HG02763 (cell line): Measurements from ENCODE around the gene ZNF248.

Source experiments
- ATAC-seq: cut with Tn5 transposase; IDR thresholded peaks from one replicate; pipeline ENCODE4 v1.9.1; 2021; ENCODE audit warnings: mild to moderate bottlenecking, moderate library complexity; ENCODE audit not compliant: unreplicated experiment

The ZNF248 gene

DNA sequence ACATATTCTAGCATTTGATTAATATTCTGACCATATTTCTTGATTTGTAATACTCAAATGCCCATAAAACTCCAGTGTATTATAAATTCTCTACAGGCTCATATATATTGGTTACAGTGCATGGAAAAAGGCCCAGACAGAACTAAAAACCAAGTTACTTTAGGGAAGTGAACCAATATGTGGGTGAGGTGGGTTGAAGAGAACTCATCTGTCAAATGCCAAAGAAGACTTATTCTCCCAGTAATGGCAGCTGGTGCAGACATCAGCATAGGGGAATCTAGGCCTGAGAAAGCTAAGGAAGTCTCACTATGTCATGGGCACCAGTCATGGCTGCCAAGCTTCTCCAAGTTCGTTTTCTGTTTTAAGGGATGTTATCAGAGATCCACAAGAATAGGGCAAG, 30.6 kb downstream of the ZNF248 start:
- ATAC-seq = no peak

DNA sequence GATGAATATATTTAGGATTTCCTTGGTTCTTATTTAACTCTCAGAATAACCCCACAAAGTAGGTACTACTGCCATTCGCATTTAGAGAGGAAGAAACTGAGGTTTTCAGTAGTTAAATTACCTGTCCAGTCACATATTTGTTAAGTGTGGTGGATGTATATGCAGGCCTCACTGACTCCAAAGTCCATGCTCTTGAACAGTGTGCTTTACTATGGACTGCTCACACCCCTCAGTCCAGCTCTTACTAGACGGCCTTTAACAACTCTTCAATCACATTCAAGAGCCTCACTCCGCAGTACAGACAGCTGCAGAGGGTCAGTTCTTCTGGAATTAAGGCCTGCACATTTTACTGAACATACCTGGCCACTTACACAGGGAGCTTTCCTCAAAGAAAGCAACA, 36.2 kb downstream of the ZNF248 start:
- no peak for ATAC-seq

DNA sequence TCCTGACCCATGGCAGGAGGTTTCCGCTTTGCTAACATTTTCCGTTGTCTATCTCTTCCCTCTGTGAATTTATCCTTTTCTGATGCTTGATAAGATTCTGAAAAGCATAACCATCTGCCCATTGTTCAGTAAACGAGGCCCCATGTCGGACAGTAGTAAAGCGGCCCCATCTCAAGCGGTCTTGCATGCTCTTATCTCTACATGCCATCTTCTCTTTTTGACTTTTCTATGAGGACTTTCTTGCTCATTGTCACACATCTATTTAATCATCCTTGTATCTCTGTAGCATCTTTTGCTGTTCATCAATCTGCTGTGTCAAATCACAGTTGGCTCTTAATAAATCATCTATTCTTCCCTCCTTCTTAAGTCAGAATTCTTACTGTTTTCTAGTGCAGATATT, 37.6 kb downstream of the ZNF248 start:
- no peak for ATAC-seq

DNA sequence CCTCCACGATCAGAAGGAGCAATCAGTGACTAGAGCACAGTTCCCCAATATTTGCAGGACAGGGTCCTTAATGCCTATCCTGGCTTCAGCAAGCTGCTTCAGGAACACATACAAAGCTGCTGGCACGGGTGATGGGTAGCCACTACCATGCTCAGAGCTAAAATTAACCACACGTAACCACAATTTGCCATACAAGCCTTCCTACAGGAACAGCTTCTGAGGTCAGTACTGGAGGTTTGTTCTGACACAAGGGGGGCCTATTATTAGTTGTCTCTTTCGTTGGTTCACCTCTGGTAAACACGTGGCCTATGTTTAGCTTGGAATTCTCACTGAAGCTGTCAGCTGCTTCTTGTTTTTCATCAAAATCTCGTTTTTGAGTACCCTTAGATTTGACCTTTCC, 41.1 kb downstream of the ZNF248 start:
- no peak for ATAC-seq

DNA sequence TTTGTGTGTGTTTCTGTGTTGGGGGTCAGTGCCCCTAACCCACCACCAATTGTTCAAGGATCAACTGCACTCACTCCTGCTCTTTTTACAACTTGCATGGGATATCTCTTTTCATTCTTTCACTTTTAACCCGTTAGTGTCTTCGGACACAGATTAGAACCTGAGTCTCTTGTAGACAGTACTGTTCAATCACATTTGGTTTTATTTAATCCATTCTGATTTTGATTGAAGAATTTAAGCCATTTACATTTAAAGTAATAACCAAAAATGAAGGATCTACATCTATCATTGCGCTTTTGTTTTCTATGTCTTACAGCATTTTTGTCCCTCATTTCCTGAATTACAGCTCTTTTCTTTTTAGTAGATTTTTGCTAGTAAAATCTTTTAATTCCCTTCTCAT, 43.6 kb downstream of the ZNF248 start:
- ATAC-seq = no peak

DNA sequence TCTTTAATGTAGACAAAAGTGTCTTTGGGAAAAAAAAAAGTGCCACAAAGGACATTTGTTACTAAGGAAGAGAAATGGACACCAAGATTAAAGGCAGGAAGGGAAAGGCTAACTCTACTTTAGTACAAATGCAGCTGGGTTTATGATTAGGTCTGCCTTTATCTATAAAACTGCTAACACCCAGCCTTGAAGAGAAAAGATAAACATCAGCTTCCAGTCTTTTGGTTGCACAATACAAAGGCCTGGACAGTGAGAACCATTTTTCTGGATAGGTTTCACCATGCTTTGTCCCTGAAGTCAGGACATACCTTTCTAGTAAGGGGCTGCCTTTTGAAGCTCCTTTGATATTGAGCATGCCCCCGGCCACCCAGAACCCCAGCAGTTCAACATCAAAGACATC, 45.1 kb downstream of the ZNF248 start:
- ATAC-seq = no peak

DNA sequence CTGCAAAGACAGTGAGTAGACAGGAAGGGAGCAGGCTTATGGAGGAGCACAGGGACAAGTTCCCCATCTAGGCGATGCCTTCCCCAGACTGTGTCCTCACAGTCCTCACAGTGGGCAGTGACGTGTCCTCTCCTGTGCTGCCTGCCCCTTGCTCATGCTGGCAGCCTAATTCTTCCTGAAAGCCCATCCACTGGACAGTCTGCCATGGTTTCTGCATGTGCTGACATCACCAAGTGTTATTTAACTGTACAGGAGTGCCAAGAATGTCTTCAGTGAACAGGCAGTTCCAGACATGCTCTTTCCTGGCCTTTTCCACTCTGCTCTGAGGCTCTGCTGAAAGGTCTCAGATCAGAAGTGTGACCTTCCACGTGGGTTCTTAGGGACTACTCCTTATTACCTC, 54.1 kb downstream of the ZNF248 start:
- no peak for ATAC-seq

DNA sequence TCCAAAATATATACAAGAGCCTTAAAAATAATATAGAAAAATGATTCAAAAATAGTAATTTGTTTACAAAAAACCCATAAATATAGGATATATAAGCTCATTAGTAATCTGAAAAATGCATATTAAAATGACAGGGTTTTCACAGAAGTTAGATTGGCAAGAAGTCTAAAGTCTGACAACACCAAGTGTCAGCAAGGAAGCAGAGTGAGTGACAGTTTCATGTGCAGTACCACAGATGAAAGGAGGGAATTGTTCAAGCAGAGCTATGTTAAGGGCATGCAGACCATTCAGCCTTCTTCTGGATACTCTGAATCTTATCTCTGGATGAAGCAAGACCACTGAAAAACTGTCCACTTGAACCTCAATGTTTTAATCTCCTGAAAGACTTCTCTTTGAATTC, 55.9 kb downstream of the ZNF248 start:
- no peak for ATAC-seq

DNA sequence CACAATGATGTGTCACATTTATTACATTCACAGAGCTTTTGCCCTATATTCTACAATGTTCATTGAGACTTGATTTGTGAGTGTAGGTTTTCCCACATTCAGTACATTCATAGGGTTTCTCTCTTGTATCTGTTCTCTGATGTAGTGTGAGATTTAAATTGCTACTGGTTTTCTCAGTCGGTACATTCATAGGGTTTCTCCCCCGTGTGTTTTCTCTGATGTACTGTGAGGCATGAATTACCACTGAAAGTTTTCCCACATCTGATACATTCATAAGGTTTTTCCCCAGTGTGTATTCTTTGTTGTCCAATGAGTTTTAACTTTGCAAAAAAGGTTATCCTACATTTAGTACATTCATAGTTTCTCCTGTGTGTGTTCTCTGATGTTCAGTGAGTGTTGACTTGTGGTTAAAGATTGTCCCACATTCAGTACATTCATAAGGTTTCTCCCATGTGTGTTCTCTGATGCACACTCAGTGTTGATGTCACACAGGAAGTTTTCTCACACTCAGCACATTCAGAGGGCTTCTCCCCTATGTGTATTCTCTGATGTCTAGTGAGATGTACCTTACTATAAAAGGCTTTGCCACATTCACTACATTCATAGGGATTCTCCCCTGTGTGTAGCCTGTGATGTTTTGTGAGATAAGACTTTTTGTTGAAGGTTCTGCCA, 63.0 kb downstream of the ZNF248 start:
- ATAC-seq = no peak

DNA sequence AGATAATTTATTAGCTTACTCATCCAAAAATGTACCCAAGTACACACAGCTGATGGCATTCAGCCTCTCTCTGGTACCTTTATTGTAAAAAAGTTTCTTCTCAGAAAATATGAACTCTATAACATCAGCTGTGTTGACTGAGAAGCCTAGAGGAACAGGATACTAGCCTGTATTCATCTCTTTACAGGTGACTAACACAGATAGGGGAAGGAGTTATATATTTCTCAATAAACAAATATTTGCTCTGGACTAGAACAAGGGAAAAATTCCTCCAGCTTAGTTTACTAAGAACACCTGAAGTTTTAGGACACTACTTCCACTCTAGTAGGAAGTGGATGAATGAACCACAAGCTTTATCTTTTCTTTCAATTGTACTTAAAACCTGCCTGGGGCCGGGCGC, 67.8 kb downstream of the ZNF248 start:
- no peak for ATAC-seq

DNA sequence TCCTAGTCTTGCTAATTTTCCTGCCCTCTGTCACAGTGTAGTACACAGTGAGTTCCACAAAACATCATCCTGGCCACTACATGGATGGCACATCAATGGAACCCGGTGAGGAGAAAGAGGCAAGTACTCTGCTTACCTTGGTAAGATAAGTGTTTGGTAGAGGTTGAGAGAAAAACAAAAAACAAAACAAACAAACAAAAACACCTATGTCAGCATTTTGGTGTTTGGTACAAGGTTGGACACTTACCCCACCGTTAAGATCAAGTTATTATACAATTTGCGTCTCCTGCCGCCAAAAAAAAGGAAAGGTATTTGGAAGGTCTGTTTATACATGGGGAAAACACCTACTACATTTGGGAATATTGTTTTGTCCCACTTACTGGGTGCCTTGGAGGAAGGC, 72.7 kb downstream of the ZNF248 start:
- ATAC-seq = no peak

DNA sequence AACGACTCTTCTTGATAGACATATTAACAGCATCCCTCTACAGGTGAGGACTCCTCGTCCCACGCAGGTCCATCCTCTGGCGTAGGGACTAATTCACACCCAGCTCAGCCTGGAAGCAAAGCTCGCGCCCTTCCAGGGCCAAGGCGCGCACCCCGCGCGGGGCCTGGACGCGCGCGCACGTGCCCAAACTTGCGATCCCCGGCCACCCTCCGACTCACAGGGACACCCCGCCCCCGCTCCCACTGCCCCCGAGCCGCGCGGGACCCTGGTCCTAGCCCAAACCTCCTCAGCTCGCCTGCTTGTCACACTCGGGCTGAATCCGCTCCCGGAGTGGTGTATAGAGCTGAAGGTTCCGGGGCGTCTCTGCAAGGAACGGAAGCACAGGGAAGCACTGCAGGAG, 76.9 kb downstream of the ZNF248 start:
- no peak for ATAC-seq

DNA sequence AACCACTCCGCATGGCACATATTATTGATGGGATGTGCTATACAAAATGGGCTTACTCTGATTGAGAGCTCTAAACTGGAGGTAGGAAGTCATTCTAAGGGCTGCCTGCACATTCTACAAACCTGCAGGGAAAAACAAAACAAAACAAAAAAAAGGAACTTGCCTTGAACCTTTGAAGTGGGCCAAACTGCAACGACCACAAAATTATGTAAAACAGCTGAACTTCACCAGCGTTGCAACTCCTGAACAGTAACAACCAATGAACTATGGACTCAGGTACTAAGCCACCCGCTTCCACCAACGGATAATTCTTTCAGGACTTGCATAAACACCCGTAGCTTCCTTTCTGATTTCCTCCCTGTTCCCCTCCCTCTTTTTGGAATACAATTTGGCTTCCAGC, 80.4 kb downstream of the ZNF248 start:
- no peak for ATAC-seq

DNA sequence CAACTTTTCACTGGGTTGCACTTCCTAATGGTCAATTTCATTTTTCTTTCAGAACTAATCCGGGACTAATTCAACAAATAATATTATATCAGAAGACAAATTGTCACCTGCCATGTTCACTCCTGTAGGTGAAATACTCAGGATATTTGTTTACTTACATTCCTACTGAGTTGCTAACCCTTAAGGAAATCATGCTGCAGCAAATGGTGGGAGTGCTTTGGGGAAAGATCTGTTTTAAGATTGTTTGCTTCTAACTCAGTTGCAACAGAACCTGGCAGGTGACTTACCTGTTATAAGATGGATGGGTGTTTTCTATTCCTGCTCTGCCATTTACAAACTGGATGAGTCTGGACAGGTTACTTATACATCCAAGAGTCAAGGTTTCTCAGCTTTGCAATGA, 81.8 kb downstream of the ZNF248 start:
- ATAC-seq = no peak

DNA sequence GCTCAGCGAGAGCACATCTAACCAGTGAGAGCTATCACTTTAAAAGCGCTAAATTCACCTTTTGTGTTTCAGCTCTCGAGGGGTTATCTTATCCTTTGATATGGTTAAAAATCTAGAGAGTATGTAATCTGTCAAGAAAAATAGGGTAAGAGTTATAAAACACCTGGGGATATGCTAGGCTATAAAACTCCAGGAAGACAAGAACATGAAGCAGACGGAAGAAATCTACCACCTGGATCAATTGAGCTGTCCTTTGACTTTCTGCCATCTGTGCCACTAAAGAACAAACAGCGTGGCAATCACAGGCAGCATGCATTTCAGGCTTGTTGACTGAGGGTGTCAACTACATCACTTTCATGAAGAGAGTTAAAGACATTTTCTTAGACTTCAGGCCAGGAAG, 83.1 kb downstream of the ZNF248 start:
- ATAC-seq = no peak

DNA sequence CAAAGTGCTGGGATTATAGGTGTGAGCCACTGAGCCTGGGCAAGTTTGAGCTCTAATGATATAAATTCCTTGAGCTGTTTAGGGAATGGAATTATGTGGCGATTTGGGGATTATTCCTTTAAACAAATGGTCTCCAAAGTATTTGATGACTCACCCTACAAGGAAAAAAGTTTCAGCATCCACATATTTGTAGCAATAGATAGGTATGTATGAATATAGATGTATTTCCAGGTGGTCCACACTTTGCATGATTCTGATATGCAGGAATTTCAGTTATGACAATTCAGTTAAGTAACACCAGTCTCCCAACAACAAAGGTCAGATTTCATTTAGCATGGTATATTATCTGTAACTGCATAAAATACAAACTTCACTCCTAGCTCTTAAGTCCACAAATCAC, 92.2 kb downstream of the ZNF248 start:
- no peak for ATAC-seq

DNA sequence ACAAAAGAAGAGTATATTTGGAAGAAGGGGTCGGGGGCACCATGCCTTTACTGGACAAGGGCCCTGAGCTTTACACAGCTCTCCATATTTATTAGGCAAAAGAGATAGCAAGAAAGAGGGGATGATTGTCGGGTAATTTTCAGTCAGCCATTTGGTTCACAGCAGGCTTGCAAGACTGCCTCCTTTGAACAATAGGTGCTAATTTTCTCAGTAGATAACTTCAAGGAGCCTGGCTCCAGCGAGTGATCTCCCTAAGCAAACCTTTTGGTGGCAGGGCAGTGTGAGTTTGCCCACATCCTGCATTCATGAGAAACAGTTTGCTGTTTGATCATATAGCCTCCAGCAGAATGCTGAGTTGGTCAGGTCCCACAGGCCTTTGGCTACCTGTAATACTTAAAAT, 94.3 kb downstream of the ZNF248 start:
- no peak for ATAC-seq

DNA sequence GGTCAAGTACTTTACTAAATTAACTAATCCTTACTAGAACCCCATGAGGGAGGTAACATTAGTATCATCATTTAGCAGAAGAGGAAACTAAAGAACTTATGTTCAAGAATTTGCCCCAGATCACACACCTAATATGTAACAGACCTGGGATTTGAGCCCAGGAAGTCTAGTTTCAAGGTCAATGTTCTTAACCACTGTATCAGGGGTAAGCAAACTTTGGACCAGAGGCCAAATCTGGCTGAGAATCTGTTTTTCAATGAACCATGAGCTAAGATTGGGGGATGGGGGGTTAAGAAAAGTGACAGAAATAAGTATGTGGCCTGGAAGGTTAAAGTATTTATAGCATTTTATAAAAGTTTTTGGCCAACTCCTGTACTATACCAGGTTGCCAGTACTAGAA, 95.1 kb downstream of the ZNF248 start:
- ATAC-seq = no peak

DNA sequence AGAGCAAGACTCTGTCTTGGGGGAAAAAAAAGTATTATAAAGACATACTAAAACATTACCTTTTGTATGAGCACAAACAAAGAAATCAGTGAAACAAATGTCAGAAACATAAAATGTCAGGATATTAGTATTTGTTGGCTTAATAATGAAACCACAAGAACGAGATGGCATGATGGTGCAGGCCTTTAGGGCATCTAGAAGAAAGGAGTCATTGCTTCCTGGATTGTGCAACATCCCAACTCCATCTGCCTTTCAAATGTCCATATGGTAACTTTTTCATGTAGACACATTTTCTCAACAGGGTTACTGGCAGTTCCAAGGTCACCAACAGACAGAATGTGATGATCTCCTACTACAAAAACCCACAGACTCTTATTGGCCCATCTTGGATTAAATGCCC, 96.6 kb downstream of the ZNF248 start:
- ATAC-seq = no peak

DNA sequence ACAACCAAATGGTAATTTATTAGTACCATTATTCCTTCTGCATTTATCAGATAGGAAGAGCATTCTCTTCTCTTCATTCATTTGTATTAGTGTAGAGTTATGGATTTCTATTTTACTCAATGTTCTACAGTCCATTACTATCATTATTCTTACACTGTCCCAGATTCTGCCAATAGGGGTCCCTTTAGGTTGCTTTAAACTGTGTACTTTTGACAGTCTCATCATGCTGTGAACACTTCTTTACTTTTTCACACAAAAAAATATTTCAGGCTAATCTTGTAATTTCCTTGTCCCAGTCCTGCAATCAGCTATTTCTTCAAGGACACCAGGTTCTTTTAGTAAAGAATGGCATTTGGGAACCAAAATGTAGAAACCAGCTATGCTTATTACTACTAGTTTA, 99.3 kb downstream of the ZNF248 start:
- ATAC-seq = no peak

DNA sequence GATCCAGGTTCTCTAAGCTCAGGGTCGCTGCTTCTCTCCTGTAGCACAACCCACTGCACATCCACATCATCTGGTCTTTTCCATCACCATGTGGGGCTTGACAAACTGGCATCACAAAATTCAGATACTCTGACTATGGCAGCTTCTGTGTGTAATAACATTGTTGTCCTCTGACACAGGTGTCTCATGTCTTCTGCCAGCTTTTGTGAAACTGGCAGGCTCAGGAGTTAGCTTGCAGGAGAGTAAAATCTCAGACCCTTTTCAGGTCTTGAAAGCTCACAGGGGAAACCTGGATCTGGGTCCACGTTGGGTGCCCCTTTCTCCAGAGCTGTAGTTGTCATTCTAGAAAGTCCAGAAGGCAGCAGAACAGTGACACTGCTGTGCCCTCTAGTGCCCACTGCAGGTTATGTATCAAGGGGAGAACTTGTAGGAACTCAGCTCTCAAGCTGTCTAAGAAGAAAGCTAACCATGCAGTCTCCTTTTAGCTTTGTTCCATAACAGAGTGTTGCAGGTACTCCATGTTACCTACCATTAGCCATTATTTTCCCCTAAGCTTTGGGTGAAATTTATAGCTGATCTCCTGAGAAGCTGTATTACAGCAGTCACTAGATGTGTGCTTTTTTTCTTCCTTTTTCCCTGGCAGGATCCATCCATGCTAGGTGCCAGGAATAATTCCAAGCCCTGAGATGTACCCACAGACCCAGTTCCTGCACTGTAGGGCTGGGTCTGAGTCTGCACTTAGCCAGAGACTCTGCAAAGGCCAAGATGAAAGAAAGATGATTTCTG, 102.7 kb downstream of the ZNF248 start:
- ATAC-seq = peak; percentile 47

DNA sequence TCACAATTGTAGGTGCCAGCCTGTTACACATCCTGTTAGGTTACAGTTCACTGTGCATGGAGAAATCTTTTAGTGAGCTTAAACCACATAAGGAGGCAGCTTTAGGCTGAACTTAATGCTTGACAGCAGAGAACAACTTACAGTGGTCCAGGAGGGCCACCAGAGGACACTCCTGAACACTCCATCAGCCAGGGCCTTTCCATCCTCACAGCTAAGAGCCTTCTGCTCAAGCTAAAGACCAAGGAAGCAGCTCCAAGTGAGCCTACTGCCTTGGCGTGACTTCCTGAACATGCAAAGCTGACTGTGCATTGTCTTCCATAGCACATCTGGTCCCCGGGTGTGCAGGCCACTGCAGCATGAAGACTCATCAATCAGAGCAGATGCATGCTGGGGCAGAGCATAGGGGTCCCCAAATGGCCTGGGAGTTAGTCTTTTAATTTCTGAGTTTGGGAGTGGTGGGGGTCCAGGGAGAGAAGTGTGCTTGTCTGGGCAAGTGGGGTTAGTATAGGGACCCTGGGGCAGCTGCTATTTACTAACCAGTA, 105.0 kb downstream of the ZNF248 start:
- ATAC-seq = no peak

DNA sequence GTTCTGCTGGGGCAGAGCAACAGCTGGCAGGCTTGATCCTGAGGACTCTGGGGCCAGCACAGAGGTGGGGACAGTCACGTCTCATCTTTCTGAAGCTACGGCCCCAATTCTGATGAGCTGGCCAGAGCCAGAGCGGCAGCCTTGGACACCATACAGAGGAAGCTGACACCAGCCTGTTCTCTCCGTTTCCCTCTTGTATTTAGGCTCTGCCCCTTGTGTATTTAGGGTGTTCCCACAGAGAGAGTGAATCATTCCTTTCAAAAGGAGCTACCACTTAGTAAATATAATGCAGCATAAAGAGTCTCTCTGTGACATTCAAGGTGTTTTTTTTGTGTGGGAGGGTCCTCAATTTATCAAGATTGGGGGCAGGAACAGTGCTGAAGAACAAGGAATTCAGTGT, 109.2 kb downstream of the ZNF248 start:
- ATAC-seq = no peak
